ENCODE data around the gene CCDC122. TPM values are rescaled to one million over a fixed set of nuclear protein-coding genes. Genes with fewer than 3 reads are reported as not detected.

CCDC122 gene
- total RNA-seq, result 0.23 and 0.27 TPM in 2 replicates

- intact Hi-C loops (cut with micrococcal nuclease), result no loop called here
These were observed at the start of gene CCDC122 for GRCh38 chr13:43878892-43879754. Gene CCDC122 (minus strand): TSS chr13:43879740. CDS start chr13:43869376, 10,364 bp downstream.

GRCh38 chr13:43924549-43925245 lies 45.2 kb upstream of the CCDC122 start:
- intact Hi-C loops (cut with micrococcal nuclease), result no loop called here

- intact Hi-C loops (cut with micrococcal nuclease), result no loop called here
These were observed 41.6 kb upstream of the CCDC122 start for GRCh38 chr13:43920965-43921674.

- intact Hi-C loops (cut with micrococcal nuclease), result no loop called here
These were observed 39.1 kb upstream of the CCDC122 start for GRCh38 chr13:43918636-43919035.

- intact Hi-C loops (cut with micrococcal nuclease), result no loop called here
These were observed 37.3 kb upstream of the CCDC122 start for GRCh38 chr13:43916828-43917227.

- intact Hi-C loops (cut with micrococcal nuclease), result no loop called here
These were observed 35.9 kb upstream of the CCDC122 start for GRCh38 chr13:43915451-43915850.

GRCh38 chr13:43911871-43912270 lies 32.3 kb upstream of the CCDC122 start:
- intact Hi-C loops (cut with micrococcal nuclease), result no loop called here

- intact Hi-C loops (cut with micrococcal nuclease), result no loop called here
These were observed 31.7 kb upstream of the CCDC122 start for GRCh38 chr13:43911278-43911677.

GRCh38 chr13:43910856-43911255 lies 31.3 kb upstream of the CCDC122 start:
- intact Hi-C loops (cut with micrococcal nuclease), result no loop called here

- intact Hi-C loops (cut with micrococcal nuclease), result loop anchor here (10.0 kb wide), 1 partner anchor 1396 kb away; no protein-coding TSS in a partner anchor
These were observed 28.9 kb upstream of the CCDC122 start for GRCh38 chr13:43908156-43909126.

GRCh38 chr13:43905435-43906031 lies 26.0 kb upstream of the CCDC122 start:
- intact Hi-C loops (cut with micrococcal nuclease), result loop anchor here (1.0 to 10.0 kb wide), 3 partner anchors 533 to 1399 kb away; no protein-coding TSS in a partner anchor

- intact Hi-C loops (cut with micrococcal nuclease), result no loop called here
These were observed 16.4 kb upstream of the CCDC122 start for GRCh38 chr13:43895940-43896339.

GRCh38 chr13:43894438-43894837 lies 14.9 kb upstream of the CCDC122 start:
- intact Hi-C loops (cut with micrococcal nuclease), result no loop called here

- intact Hi-C loops (cut with micrococcal nuclease), result no loop called here
These were observed 4.7 kb upstream of the CCDC122 start for GRCh38 chr13:43884222-43884621.

GRCh38 chr13:43883631-43884030 lies 4.1 kb upstream of the CCDC122 start:
- intact Hi-C loops (cut with micrococcal nuclease), result no loop called here

- intact Hi-C loops (cut with micrococcal nuclease), result no loop called here
These were observed 2.0 kb upstream of the CCDC122 start for GRCh38 chr13:43881580-43881979.

GRCh38 chr13:43880926-43881325 lies 1.4 kb upstream of the CCDC122 start:
- intact Hi-C loops (cut with micrococcal nuclease), result no loop called here

GRCh38 chr13:43880214-43880855 lies 795 bp upstream of the CCDC122 start:
- intact Hi-C loops (cut with micrococcal nuclease), result no loop called here

GRCh38 chr13:43879755-43880181 lies 228 bp upstream of the CCDC122 start, which contains the start of gene LACC1:
Gene LACC1 (plus strand): TSS chr13:43879904. CDS start chr13:43880986, 1,082 bp downstream.
- intact Hi-C loops (cut with micrococcal nuclease), result no loop called here

All from T-helper 2 cell treated with Interferon-gamma antibody and Interleukin-4, amounts not matched to agents 100 ng/mL and 5 ng/mL, for 36 hours (primary cell).